ENCODE data around the gene DENND4C.
A peak's percentile ranks its signal among the peaks of the same experiment; 100 is the strongest.
"Not testable (repeated sequence)": the region's sequence is repeated elsewhere in the genome, so short reads cannot be mapped to it uniquely, and the experiment has no call there.

DENND4C gene

GRCh38 chr9:19387317-19387716, 156.8 kb downstream of the DENND4C start:
- TF ChIP-seq CTCF (conservative IDR thresholded peaks at IDR 0.05; ENCODE audit: low read depth, low read length), result no peak
- H3K4me3 ChIP-seq (ENCODE audit: low read depth, low read length), result no peak overlapping the region
- DNase-seq (ENCODE audit: low read depth), result no peak

GRCh38 chr9:19389539-19389938, 159.0 kb downstream of the DENND4C start:
- H3K4me3 ChIP-seq (ENCODE audit: low read depth, low read length); DNase-seq (ENCODE audit: low read depth): not testable (repeated sequence)

- H3K4me3 ChIP-seq (ENCODE audit: low read depth, low read length), result no peak overlapping the region
- no peak for TF ChIP-seq CTCF (conservative IDR thresholded peaks at IDR 0.05; ENCODE audit: low read depth, low read length)
- DNase-seq (ENCODE audit: low read depth), result no peak
Observed at GRCh38 chr9:19397845-19398244, 167.4 kb downstream of the DENND4C start.

GRCh38 chr9:19403231-19403630, 172.7 kb downstream of the DENND4C start:
- not testable (repeated sequence) for H3K4me3 ChIP-seq (ENCODE audit: low read depth, low read length); DNase-seq (ENCODE audit: low read depth)

GRCh38 chr9:19404283-19405075, 174.0 kb downstream of the DENND4C start:
- DNase-seq (ENCODE audit: low read depth), result no peak
- no peak overlapping the region for H3K4me3 ChIP-seq (ENCODE audit: low read depth, low read length)
- TF ChIP-seq CTCF (conservative IDR thresholded peaks at IDR 0.05; ENCODE audit: low read depth, low read length), result no peak

GRCh38 chr9:19405771-19406170, 175.3 kb downstream of the DENND4C start:
- TF ChIP-seq CTCF (conservative IDR thresholded peaks at IDR 0.05; ENCODE audit: low read depth, low read length), result no peak
- DNase-seq (ENCODE audit: low read depth), result no peak
- H3K4me3 ChIP-seq (ENCODE audit: low read depth, low read length), result no peak overlapping the region

- peak overlapping the region; percentile 77 for H3K4me3 ChIP-seq (ENCODE audit: low read depth, low read length)
- no peak for TF ChIP-seq CTCF (conservative IDR thresholded peaks at IDR 0.05; ENCODE audit: low read depth, low read length)
- DNase-seq (ENCODE audit: low read depth), result no peak
Observed at GRCh38 chr9:19408316-19408692, 177.8 kb downstream of the DENND4C start.

GRCh38 chr9:19408693-19409400, 178.4 kb downstream of the DENND4C start, which contains the start of gene ACER2:
Gene ACER2, plus strand, starts transcription at chr9:19409009. Its CDS starts 76 bp downstream, at chr9:19409085.
- peak; percentile 27 for TF ChIP-seq CTCF (conservative IDR thresholded peaks at IDR 0.05; ENCODE audit: low read depth, low read length)
- peak within 1 kb of the TSS; percentile 77 for H3K4me3 ChIP-seq (ENCODE audit: low read depth, low read length)
- DNase-seq (ENCODE audit: low read depth), result peak; percentile 89

Data from choroid plexus epithelial cell (primary cell).